A673 (cell line): ENCODE data around the gene CAST.

Experiments used
- CTCF ChIP-seq: fragments of 300-800, 200-600 bp; sonication (generic); conservative IDR thresholded peaks from 2 replicates; pipeline ENCODE4 v1.5.1; 2017; ENCODE audit warnings: low read depth, mild to moderate bottlenecking, antibody characterized with exemption, low read length, moderate library complexity, mixed read lengths
- EZH2 ChIP-seq: fragments of 200-600 bp; sonication (generic); IDR thresholded peaks from 2 replicates; pipeline ENCODE4 v1.6.1; 2017; ENCODE audit warnings: borderline replicate concordance, low read depth, mild to moderate bottlenecking, mixed read lengths, antibody characterized with exemption, low read length; ENCODE audit not compliant: poor library complexity, severe bottlenecking

GRCh38 chr5:96673127-96673526 is 11.0 kb downstream of the CAST start:
- TF ChIP-seq CTCF: no peak
- no peak for TF ChIP-seq EZH2
